H1 (cell line): ENCODE data around the gene OLFM3. TPM values are rescaled to one million over a fixed set of nuclear protein-coding genes. Genes with fewer than 3 reads are reported as not detected.

ENCODE experiments used
- CTCF ChIA-PET: fragments of 300-600 bp; sonication (Branson Sonifier 250); formaldehyde crosslinking; loops from one replicate; lab custom pipeline; 2021; ENCODE audit not compliant: partially characterized antibody; lab: Charles Lee
- POLR2A ChIA-PET: fragments of 300-600 bp; sonication (Branson Sonifier 250); formaldehyde crosslinking; loops from one replicate; lab custom pipeline; 2021; ENCODE audit warnings: inconsistent platforms; ENCODE audit not compliant: partially characterized antibody; lab: Charles Lee
- DNase-seq, 2 experiments: peaks; one replicate each; pipeline versions ENCODE4 v3.0.0 to v3.0.0-alpha.2; 2010 to 2022; ENCODE audit warnings: low spot score in 2 of 2, low read depth in 1 of 2, mixed read lengths in 1 of 2
- FAIRE-seq: peaks from 2 replicates; lab custom pipeline; 2011; peaks lifted over from hg19 to GRCh38; lab: Jason Lieb, UNC
- H2AFZ ChIP-seq: 2 replicates; pipeline ENCODE4 v1.8.1; 2012; ENCODE audit warnings: low read length, inconsistent platforms
- H2AK5ac ChIP-seq: 2 replicates; pipeline ENCODE4 v1.6.1; 2013; ENCODE audit warnings: low read depth, low read length
- H2BK120ac ChIP-seq: replicated peaks from 2 replicates; pipeline ENCODE3; 2013; ENCODE audit warnings: low read depth, low read length, inconsistent platforms
- H2BK12ac ChIP-seq: 2 replicates; pipeline ENCODE4 v1.6.1; 2013; ENCODE audit warnings: low read depth, low read length
- H2BK15ac ChIP-seq: 2 replicates; pipeline ENCODE4 v1.6.1; 2013; ENCODE audit warnings: low read length
- H2BK20ac ChIP-seq: 2 replicates; pipeline ENCODE4 v1.6.1; 2013; ENCODE audit warnings: low read length
- H2BK5ac ChIP-seq: 2 replicates; pipeline ENCODE4 v1.6.1; 2013; ENCODE audit warnings: low read depth, low read length
- H3K14ac ChIP-seq: 2 replicates; pipeline ENCODE4 v1.6.1; 2013; ENCODE audit warnings: inconsistent platforms; ENCODE audit not compliant: insufficient read length
- H3K18ac ChIP-seq: 2 replicates; pipeline ENCODE4 v1.6.1; 2013; ENCODE audit warnings: low read length; ENCODE audit errors: extremely low read depth
- H3K23ac ChIP-seq: 2 replicates; pipeline ENCODE4 v1.6.1; 2013; ENCODE audit warnings: inconsistent platforms; ENCODE audit not compliant: insufficient read length
- H3K23me2 ChIP-seq: 2 replicates; pipeline ENCODE4 v1.6.1; 2013; ENCODE audit warnings: low read depth, low read length
- H3K27ac ChIP-seq: 2 replicates; pipeline ENCODE4 v1.6.1; 2011; ENCODE audit warnings: low read depth, low read length, inconsistent platforms
- H3K27me3 ChIP-seq, 4 experiments: replicated peaks in 1 of 4; 1 replicate in 1 of 4; 2 replicates in 3 of 4; pipeline versions ENCODE4 v1.6.1 to v1.8.1; 2011 to 2013; ENCODE audit warnings: low read length in 3 of 4, mild to moderate bottlenecking in 3 of 4, inconsistent platforms in 2 of 4, mixed read lengths in 2 of 4, moderate library complexity in 1 of 4; ENCODE audit not compliant: control insufficient read depth in 3 of 4, insufficient read depth in 3 of 4; ENCODE audit errors: extremely low read depth in 1 of 4
- H3K36me3 ChIP-seq, 4 experiments: 2 replicates each; pipeline versions ENCODE4 v1.6.1 to v1.8.1; 2011 to 2013; ENCODE audit warnings: mild to moderate bottlenecking in 4 of 4, low read length in 3 of 4, moderate library complexity in 2 of 4, control low read depth in 1 of 4, inconsistent platforms in 1 of 4; ENCODE audit not compliant: insufficient read depth in 4 of 4, control insufficient read depth in 2 of 4
- H3K4ac ChIP-seq: replicated peaks from 2 replicates; pipeline ENCODE3; 2013; ENCODE audit warnings: low read length, low read depth, mixed read lengths, inconsistent platforms; ENCODE audit not compliant: insufficient read length
- H3K4me1 ChIP-seq, 4 experiments: replicated peaks in 1 of 4; 1 replicate in 1 of 4; 2 replicates in 3 of 4; pipeline versions ENCODE4 v1.6.1 to v1.8.1; 2011 to 2013; ENCODE audit warnings: low read length in 3 of 4, inconsistent platforms in 2 of 4, mixed read lengths in 1 of 4; ENCODE audit not compliant: insufficient read depth in 4 of 4, control insufficient read depth in 3 of 4
- H3K4me2 ChIP-seq, 2 experiments: 2 replicates each; pipeline versions ENCODE4 v1.6.1 to v1.8.1; 2011 to 2013; ENCODE audit warnings: low read depth in 2 of 2, low read length in 2 of 2, control low read depth in 1 of 2, inconsistent platforms in 1 of 2, mild to moderate bottlenecking in 1 of 2; ENCODE audit not compliant: insufficient read depth in 1 of 2
- H3K4me3 ChIP-seq, 4 experiments: fragments of 200-600, 300-600 bp in 1 of 4; sonication (generic), shearing (Covaris generic), sonication (Bioruptor Twin) in 1 of 4; 2 replicates each; pipeline versions ENCODE4 v1.5.1 to v1.8.1; 2011 to 2016; ENCODE audit warnings: low read length in 4 of 4, low read depth in 3 of 4, control low read depth in 2 of 4, inconsistent platforms in 2 of 4, mild to moderate bottlenecking in 2 of 4, mixed read lengths in 1 of 4, moderate library complexity in 1 of 4; ENCODE audit not compliant: insufficient read depth in 2 of 4; ENCODE audit errors: extremely low read depth in 1 of 4
- H3K56ac ChIP-seq: replicated peaks from 2 replicates; pipeline ENCODE3; 2013; ENCODE audit warnings: low read depth, mild to moderate bottlenecking, mixed read lengths, low read length, inconsistent platforms; ENCODE audit not compliant: insufficient read length
- H3K79me1 ChIP-seq: 2 replicates; pipeline ENCODE4 v1.6.1; 2013; ENCODE audit warnings: low read depth, low read length, control low read depth
- H3K79me2 ChIP-seq, 2 experiments: 2 replicates each; pipeline versions ENCODE4 v1.6.1 to v1.8.1; 2012 to 2013; ENCODE audit warnings: low read length in 2 of 2, mild to moderate bottlenecking in 2 of 2, inconsistent platforms in 1 of 2; ENCODE audit not compliant: insufficient read depth in 2 of 2, control insufficient read depth in 1 of 2
- H3K9ac ChIP-seq, 4 experiments: replicated peaks in 1 of 4; 1 replicate in 1 of 4; 2 replicates in 3 of 4; pipeline versions ENCODE4 v1.6.1 to v1.8.1; 2011 to 2013; ENCODE audit warnings: low read depth in 3 of 4, low read length in 3 of 4, control low read depth in 2 of 4, mild to moderate bottlenecking in 2 of 4, moderate library complexity in 2 of 4, inconsistent platforms in 1 of 4; ENCODE audit errors: extremely low read depth in 1 of 4
- H3K9me3 ChIP-seq, 2 experiments: 2 replicates each; pipeline versions ENCODE4 v1.6.1 to v1.8.1; 2012 to 2013; ENCODE audit warnings: mild to moderate bottlenecking in 2 of 2, moderate library complexity in 2 of 2, control low read depth in 1 of 2, inconsistent platforms in 1 of 2, low read depth in 1 of 2, low read length in 1 of 2, mixed read lengths in 1 of 2; ENCODE audit not compliant: insufficient read depth in 2 of 2
- H4K20me1 ChIP-seq, 2 experiments: replicated peaks in 1 of 2; 2 replicates each; pipeline versions ENCODE3 to v1.8.1; 2011 to 2013; ENCODE audit warnings: inconsistent platforms in 2 of 2, low read length in 2 of 2, mild to moderate bottlenecking in 1 of 2; ENCODE audit not compliant: insufficient read depth in 2 of 2, control insufficient read depth in 1 of 2
- H4K5ac ChIP-seq: 2 replicates; pipeline ENCODE4 v1.6.1; 2013; ENCODE audit warnings: low read length, low read depth, mixed read lengths, inconsistent platforms; ENCODE audit not compliant: insufficient read length
- H4K8ac ChIP-seq: 2 replicates; pipeline ENCODE4 v1.8.0; 2013; ENCODE audit warnings: mild to moderate bottlenecking, moderate library complexity, low read length, inconsistent platforms; ENCODE audit not compliant: insufficient read depth; ENCODE audit errors: extremely low read depth
- H4K91ac ChIP-seq: replicated peaks from 2 replicates; pipeline ENCODE3; 2013; ENCODE audit warnings: low read length, mixed read lengths, inconsistent platforms; ENCODE audit not compliant: insufficient read length
- BACH1 ChIP-seq: IDR thresholded peaks from 2 replicates; pipeline ENCODE4 v1.6.1; 2012; ENCODE audit warnings: low read length, improper control_type of control experiment
- BRCA1 ChIP-seq: IDR thresholded peaks from 2 replicates; pipeline ENCODE4 v1.6.1; 2012; ENCODE audit warnings: low read depth, low read length, improper control_type of control experiment
- CHD2 ChIP-seq: IDR thresholded peaks from 2 replicates; pipeline ENCODE4 v1.6.1; 2012; ENCODE audit warnings: low read length, improper control_type of control experiment
- CREB1 ChIP-seq: IDR thresholded peaks from 2 replicates; pipeline ENCODE4 v1.6.1; 2012; ENCODE audit warnings: inconsistent platforms
- GABPA ChIP-seq: IDR thresholded peaks from 2 replicates; pipeline ENCODE4 v1.6.1; 2011; ENCODE audit warnings: mild to moderate bottlenecking, low read length, moderate library complexity, borderline replicate concordance; ENCODE audit not compliant: insufficient read depth
- JUN ChIP-seq: IDR thresholded peaks from 2 replicates; pipeline ENCODE4 v1.6.1; 2011; ENCODE audit warnings: low read depth, mild to moderate bottlenecking, improper control_type of control experiment, low read length
- KDM1A ChIP-seq: fragments of 200-600, 300-600 bp; sonication (generic); IDR thresholded peaks from 2 replicates; pipeline ENCODE4 v1.7.1; 2016; ENCODE audit warnings: mild to moderate bottlenecking, low read length, borderline replicate concordance
- POLR2A ChIP-seq, 2 experiments: IDR thresholded peaks; 1 replicate in 1 of 2; 2 replicates in 1 of 2; pipeline ENCODE4 v1.6.1; 2011; ENCODE audit warnings: low read depth in 2 of 2, low read length in 2 of 2, mild to moderate bottlenecking in 2 of 2; ENCODE audit errors: control extremely low read depth in 1 of 2
- RXRA ChIP-seq: IDR thresholded peaks from 2 replicates; pipeline ENCODE4 v1.6.1; 2011; ENCODE audit warnings: low read depth, mild to moderate bottlenecking, low read length, moderate library complexity; ENCODE audit not compliant: insufficient read depth
- SAP30 ChIP-seq: fragments of 300-600 bp; sonication (generic); IDR thresholded peaks from 2 replicates; pipeline ENCODE4 v1.7.1; 2012; ENCODE audit warnings: low read length, moderate library complexity, mild to moderate bottlenecking, inconsistent platforms; ENCODE audit not compliant: insufficient read depth, insufficient replicate concordance
- SP4 ChIP-seq: IDR thresholded peaks from 2 replicates; pipeline ENCODE4 v1.6.1; 2012; ENCODE audit warnings: low read length, inconsistent platforms
- TAF1 ChIP-seq: IDR thresholded peaks from 2 replicates; pipeline ENCODE4 v1.6.1; 2011; ENCODE audit warnings: mild to moderate bottlenecking, low read depth, low read length
- TAF7 ChIP-seq: optimal IDR thresholded peaks from 2 replicates; pipeline ENCODE3; 2011; ENCODE audit warnings: low read depth, mild to moderate bottlenecking, inconsistent platforms, low read length, moderate library complexity, borderline replicate concordance
- ZNF274 ChIP-seq: IDR thresholded peaks from 2 replicates; pipeline ENCODE4 v1.7.0; 2012; ENCODE audit warnings: low read length, borderline replicate concordance; ENCODE audit errors: extremely low read depth
- WGBS, 2 experiments: shearing (Covaris generic) in 1 of 2; methylation state at CpG; one replicate each; pipeline versions ENCODE4 v1.1.6 to v1.1.7; 2013 to 2015; ENCODE audit warnings: low lambda C conversion rate in 2 of 2, mixed read lengths in 2 of 2, inconsistent platforms in 1 of 2, low coverage in 1 of 2, missing lambda C conversion rate in 1 of 2; ENCODE audit not compliant: insufficient replicate concordance in 2 of 2, insufficient coverage in 1 of 2, insufficient read length in 1 of 2; ENCODE audit errors: extremely low coverage in 1 of 2, missing lambda C conversion rate in 1 of 2; 5-methylcytosine and 5-hydroxymethylcytosine counted together
- polyA plus RNA-seq, 7 experiments: library from polyadenylated mRNA; depleted of rRNA in 3 of 7; stranded (reverse) in 5 of 7; unstranded in 2 of 7; fragments of >200 nt in 5 of 7; fragments of 200-250 nt in 2 of 7; gene quantifications; 1 replicate in 5 of 7; 2 replicates in 1 of 7; 4 replicates in 1 of 7; pipeline versions ENCODE4 v1.2.1 to v1.2.3, GENCODE V29; 2011 to 2013; ENCODE audit warnings: missing spikeins in 2 of 7, mixed read lengths in 2 of 7
- total RNA-seq: library from RNA; stranded (reverse); fragmentation: NEBNext Ultra II Directional; extraction: Animal tissue kit (Norgen Biotek cat#: 25700); gene quantifications from 2 replicates; pipeline ENCODE4 v1.2.1, GENCODE V29; 2021

Gene OLFM3
- total and polyA plus RNA-seq, 2 of the 8 experiments (the other 6 are each of a cell fraction or from before 2014, with no cell fraction given) = 0.30 to 0.32 TPM

DNA sequence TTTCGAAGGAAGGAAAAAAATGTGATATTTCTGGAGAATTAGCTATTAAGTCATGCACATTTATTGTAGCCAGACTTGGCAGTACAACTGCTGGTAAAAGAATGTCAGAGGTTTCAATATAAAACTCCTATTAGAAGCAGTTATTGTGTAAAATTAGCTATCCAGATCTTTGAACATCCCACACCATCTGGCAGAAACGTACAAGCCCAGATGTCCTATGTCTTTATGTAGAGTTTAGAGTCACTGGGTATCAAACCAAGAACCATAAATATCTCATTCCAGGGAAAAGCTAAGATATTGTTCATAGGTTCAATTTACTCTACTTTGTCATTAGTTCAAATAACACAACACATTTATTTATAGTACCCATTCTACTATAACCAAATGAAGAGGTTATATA, 31.4 kb downstream of the OLFM3 start:
- TF ChIP-seq KDM1A (no peak), JUN (no peak), TAF7 (no peak), TAF1 (no peak), POLR2A (IDR thresholded peaks at IDR 0.05; ENCODE audit: control extremely low read depth in 1 of 2, low read depth in 2 of 2, low read length in 2 of 2) (no peak), ZNF274 (no peak), BACH1 (no peak), BRCA1 (no peak), SP4 (no peak), CREB1 (no peak), CHD2 (no peak), RXRA (no peak), GABPA (no peak), SAP30 (no peak)
- no peak overlapping the region for H3K4ac ChIP-seq
- H2AFZ ChIP-seq = no peak overlapping the region
- ChIA-PET POLR2A (no interaction called here), CTCF (interaction anchor here (0.7 to 1.6 kb wide), 3 partner anchors 9 to 145 kb away, joined by 3 to 4 read pairs (median 3); no protein-coding TSS in a partner anchor)
- no peak overlapping the region for H3K9ac ChIP-seq
- no peak overlapping the region for H2BK12ac ChIP-seq
- H3K4me1 ChIP-seq = 0 out of 7 replicates have a peak, but pooled peaks cover 0 to 1% (median 0%) of the 10 kb centered on the region in 4 experiments
- H2BK20ac ChIP-seq = no peak overlapping the region
- no peaks in the 10 kb centered on the region for H3K27me3 ChIP-seq
- no peak overlapping the region for H3K23ac ChIP-seq
- H3K36me3 ChIP-seq = no peaks in the 10 kb centered on the region
- H2BK5ac ChIP-seq = no peak overlapping the region
- no peaks in the 10 kb centered on the region for H3K9me3 ChIP-seq
- no peak overlapping the region for H3K14ac ChIP-seq
- H3K18ac ChIP-seq = no peak overlapping the region
- no peaks in the 10 kb centered on the region for H4K20me1 ChIP-seq
- H4K91ac ChIP-seq = no peak overlapping the region
- no peak for DNase-seq
- H2BK15ac ChIP-seq = no peak overlapping the region
- H3K56ac ChIP-seq = no peak overlapping the region
- no peaks in the 10 kb centered on the region for H3K23me2 ChIP-seq
- H2BK120ac ChIP-seq = no peak overlapping the region
- H3K27ac ChIP-seq = no peak overlapping the region
- H2AK5ac ChIP-seq = no peak overlapping the region
- H3K79me1 ChIP-seq = no peaks in the 10 kb centered on the region
- H4K8ac ChIP-seq = no peak overlapping the region
- H3K4me2 ChIP-seq = no peak overlapping the region
- FAIRE-seq = no peak
- H3K79me2 ChIP-seq = no peaks in the 10 kb centered on the region
- no peak overlapping the region for H4K5ac ChIP-seq
- H3K4me3 ChIP-seq = no peak overlapping the region
- 80 to 92% methylated on average over 1 to 2 of the region's 2 CpGs for WGBS, 2 experiments
